GM12892 (cell line): ENCODE measurements around the gene ULK4.

ENCODE experiments used
- POLR2A ChIP-seq: IDR thresholded peaks from 2 replicates; pipeline ENCODE4 v1.6.1; 2011; ENCODE audit warnings: low read depth, low read length, control low read depth
- POLR2AphosphoS5 ChIP-seq: IDR thresholded peaks from 2 replicates; pipeline ENCODE4 v1.6.1; 2011; ENCODE audit warnings: low read depth, low read length, control low read depth
- TAF1 ChIP-seq: IDR thresholded peaks from 2 replicates; pipeline ENCODE4 v1.6.1; 2011; ENCODE audit warnings: low read depth, mild to moderate bottlenecking, control low read depth, low read length, borderline replicate concordance

DNA sequence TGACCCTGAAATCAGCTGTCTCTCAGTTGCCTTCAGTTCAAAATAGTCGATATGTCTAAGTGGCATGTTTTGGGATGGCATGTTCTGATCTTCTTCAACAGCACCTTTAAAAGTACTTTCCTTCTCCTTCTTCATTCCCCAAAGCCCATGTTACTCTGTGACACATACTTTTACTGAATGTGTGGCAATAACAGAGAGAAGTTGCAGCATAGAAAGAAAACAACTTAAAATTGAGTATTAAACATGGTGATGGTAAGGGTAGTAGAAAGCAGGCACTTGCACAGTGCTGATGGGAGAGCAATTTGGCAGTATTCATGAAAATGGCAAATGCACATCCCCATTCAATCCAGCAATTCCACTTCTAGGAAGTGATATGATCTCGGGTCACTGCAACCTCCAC, 12.3 kb upstream of the ULK4 start:
- TF ChIP-seq POLR2AphosphoS5 (no peak), POLR2A (no peak), TAF1 (no peak)
